NCI-H2029 treated with DMSO at 0.1 percent for 48 hours (cell line): ENCODE results near the gene GIT2.
"Not testable (repeated sequence)": the region's sequence is repeated elsewhere in the genome, so short reads cannot be mapped to it uniquely, and the experiment has no call there.

Experiments
- DNase-seq: peaks from one replicate; lab custom pipeline; 2025; lab: John Stamatoyannopoulos, UW

GIT2 gene

GRCh38 chr12:110004598-110004997, 8.4 kb upstream of the GIT2 start:
- DNase-seq = no peak

- no peak for DNase-seq
These were observed 6.7 kb upstream of the GIT2 start for GRCh38 chr12:110002676-110003515.

- DNase-seq = no peak
These were observed 5.4 kb upstream of the GIT2 start for GRCh38 chr12:110001596-110001995.

GRCh38 chr12:109999983-110000505, 3.9 kb upstream of the GIT2 start:
- DNase-seq = no peak

- no peak for DNase-seq
These were observed 3.4 kb upstream of the GIT2 start for GRCh38 chr12:109999649-109999971.

GRCh38 chr12:109998904-109999648, 2.9 kb upstream of the GIT2 start, which contains the start of gene ANKRD13A:
TSS of gene ANKRD13A (plus strand) at chr12:109999430. CDS start at chr12:109999689, 259 bp downstream.
- DNase-seq = peak; percentile 88

GRCh38 chr12:109998241-109998903, 2.2 kb upstream of the GIT2 start:
- no peak for DNase-seq

- no peak for DNase-seq
These were observed 1.2 kb upstream of the GIT2 start for GRCh38 chr12:109997393-109997792.

- no peak for DNase-seq
These were observed 300 bp upstream of the GIT2 start for GRCh38 chr12:109996483-109996853.

GRCh38 chr12:109995361-109995685, 845 bp downstream of the GIT2 start:
- no peak for DNase-seq

GRCh38 chr12:109994401-109995175, 1.6 kb downstream of the GIT2 start:
- DNase-seq = no peak

GRCh38 chr12:109993091-109993490, 3.1 kb downstream of the GIT2 start:
- no peak for DNase-seq

- DNase-seq = no peak
These were observed 4.6 kb downstream of the GIT2 start for GRCh38 chr12:109991586-109991985.

- DNase-seq = no peak
These were observed 6.8 kb downstream of the GIT2 start for GRCh38 chr12:109989380-109989779.

GRCh38 chr12:109988903-109989302, 7.3 kb downstream of the GIT2 start:
- no peak for DNase-seq

GRCh38 chr12:109988274-109988673, 7.9 kb downstream of the GIT2 start:
- no peak for DNase-seq

- no peak for DNase-seq
These were observed 8.6 kb downstream of the GIT2 start for GRCh38 chr12:109987615-109988014.

GRCh38 chr12:109986236-109986635, 9.9 kb downstream of the GIT2 start:
- DNase-seq = not testable (repeated sequence)

GRCh38 chr12:109983432-109984142, 12.6 kb downstream of the GIT2 start:
- DNase-seq = no peak

GRCh38 chr12:109982210-109982609, 14.0 kb downstream of the GIT2 start:
- DNase-seq = no peak

GRCh38 chr12:109981311-109981710, 14.9 kb downstream of the GIT2 start:
- DNase-seq = no peak
